Vagina (tissue), 2 donors: ENCODE results near the gene SRI.

Source experiments
- CTCF ChIP-seq, 3 experiments: fragments of 450-650 bp in 2 of 3; fragments of 200-600 bp in 1 of 3; sonication (generic) in 1 of 3; IDR thresholded peaks; one replicate each; pipeline ENCODE4 v1.5.1; 2017 to 2019; ENCODE audit warnings: antibody characterized with exemption in 3 of 3, mild to moderate bottlenecking in 2 of 3, moderate library complexity in 2 of 3
- POLR2A ChIP-seq, 2 donors: fragments of 450-650 bp; IDR thresholded peaks; one replicate each; pipeline ENCODE4 v1.6.1; 2017; ENCODE audit warnings: antibody characterized with exemption in 2 of 2, mild to moderate bottlenecking in 2 of 2, moderate library complexity in 2 of 2
- POLR2AphosphoS5 ChIP-seq, 2 donors: sonication (generic); formaldehyde crosslinking; IDR thresholded peaks; one replicate each; pipeline ENCODE4 v1.9.0; 2017; ENCODE audit warnings: antibody characterized with exemption in 2 of 2, mild to moderate bottlenecking in 2 of 2, low read depth in 1 of 2; ENCODE audit not compliant: insufficient read depth in 1 of 2

- no peak for TF ChIP-seq CTCF (IDR thresholded peaks at IDR 0.05)
- no peak for TF ChIP-seq POLR2AphosphoS5 (IDR thresholded peaks at IDR 0.05; ENCODE audit: insufficient read depth in 1 of 2, low read depth in 1 of 2)
- TF ChIP-seq POLR2A (IDR thresholded peaks at IDR 0.05) = no peak
Observed at GRCh38 chr7:88253640-88254039, 33.8 kb upstream of the SRI start.
